Mononuclear cell (primary cell): ENCODE results near the gene TRIO. TPM values are rescaled to one million over a fixed set of nuclear protein-coding genes. Genes with fewer than 3 reads are reported as not detected.

ENCODE experiments used
- H3K27me3 ChIP-seq: 2 replicates; pipeline ENCODE4 v1.6.0; 2011; ENCODE audit warnings: low read length, control low read depth; ENCODE audit not compliant: insufficient read depth
- H3K4me1 ChIP-seq: 2 replicates; pipeline ENCODE4 v1.5.1; 2011; ENCODE audit warnings: mild to moderate bottlenecking, low read length, control low read depth; ENCODE audit not compliant: insufficient read depth
- H3K4me3 ChIP-seq: 2 replicates; pipeline ENCODE4 v1.5.1; 2011; ENCODE audit warnings: mild to moderate bottlenecking, low read length, moderate library complexity
- H3K9me3 ChIP-seq: 2 replicates; pipeline ENCODE4 v1.5.1; 2011; ENCODE audit warnings: low read depth, mild to moderate bottlenecking, control low read depth, low read length
- total RNA-seq: library from RNA; depleted of rRNA; stranded (reverse); fragments of >200 nt; gene quantifications from one replicate; pipeline ENCODE4 v1.2.3, GENCODE V29; 2012

The TRIO gene
- total RNA-seq, 1 donor, result 48.9 TPM

GRCh38 chr5:14261856-14262611 lies 118.9 kb downstream of the TRIO start:
- Histone ChIP-seq H3K4me1 (peaks cover 18% of the 10 kb centered on the region), H3K9me3 (no peaks in the 10 kb centered on the region), H3K27me3 (no peaks in the 10 kb centered on the region), H3K4me3 (no peak overlapping the region)

- H3K4me3 ChIP-seq, result no peak overlapping the region
- peaks cover 21% of the 10 kb centered on the region for H3K4me1 ChIP-seq
- H3K27me3 ChIP-seq, result no peaks in the 10 kb centered on the region
- no peaks in the 10 kb centered on the region for H3K9me3 ChIP-seq
Measured at GRCh38 chr5:14263113-14263512, 120.0 kb downstream of the TRIO start.

GRCh38 chr5:14263699-14264098 lies 120.6 kb downstream of the TRIO start:
- no peak overlapping the region for H3K4me3 ChIP-seq
- no peaks in the 10 kb centered on the region for H3K27me3 ChIP-seq
- H3K9me3 ChIP-seq, result no peaks in the 10 kb centered on the region
- peaks cover 27% of the 10 kb centered on the region for H3K4me1 ChIP-seq

- Histone ChIP-seq H3K4me1 (peaks cover 31% of the 10 kb centered on the region), H3K4me3 (no peak overlapping the region), H3K27me3 (no peaks in the 10 kb centered on the region), H3K9me3 (no peaks in the 10 kb centered on the region)
Measured at GRCh38 chr5:14264605-14265316, 121.6 kb downstream of the TRIO start.

GRCh38 chr5:14265570-14265969 lies 122.4 kb downstream of the TRIO start:
- peaks cover 36% of the 10 kb centered on the region for H3K4me1 ChIP-seq
- no peaks in the 10 kb centered on the region for H3K9me3 ChIP-seq
- H3K4me3 ChIP-seq, result no peak overlapping the region
- no peaks in the 10 kb centered on the region for H3K27me3 ChIP-seq

GRCh38 chr5:14266171-14266570 lies 123.0 kb downstream of the TRIO start:
- Histone ChIP-seq H3K4me3 (no peak overlapping the region), H3K27me3 (no peaks in the 10 kb centered on the region), H3K4me1 (peaks cover 32% of the 10 kb centered on the region), H3K9me3 (no peaks in the 10 kb centered on the region)

- Histone ChIP-seq H3K9me3 (no peaks in the 10 kb centered on the region), H3K4me3 (no peak overlapping the region), H3K27me3 (no peaks in the 10 kb centered on the region), H3K4me1 (peaks cover 27% of the 10 kb centered on the region)
Measured at GRCh38 chr5:14266686-14267085, 123.5 kb downstream of the TRIO start.

GRCh38 chr5:14267166-14267838 lies 124.2 kb downstream of the TRIO start:
- Histone ChIP-seq H3K9me3 (no peaks in the 10 kb centered on the region), H3K4me1 (peaks cover 27% of the 10 kb centered on the region), H3K4me3 (no peak overlapping the region), H3K27me3 (no peaks in the 10 kb centered on the region)

GRCh38 chr5:14267991-14268708 lies 125.0 kb downstream of the TRIO start:
- peaks cover 27% of the 10 kb centered on the region for H3K4me1 ChIP-seq

GRCh38 chr5:14268738-14269137 lies 125.6 kb downstream of the TRIO start:
- Histone ChIP-seq H3K4me3 (no peak overlapping the region), H3K9me3 (no peaks in the 10 kb centered on the region)

More at GRCh38 chr5:14267991-14268708, 125.0 kb downstream of the TRIO start:
- Histone ChIP-seq H3K4me3 (no peak overlapping the region), H3K27me3 (no peaks in the 10 kb centered on the region), H3K9me3 (no peaks in the 10 kb centered on the region)

GRCh38 chr5:14269395-14269794 lies 126.3 kb downstream of the TRIO start:
- Histone ChIP-seq H3K4me3 (no peak overlapping the region), H3K4me1 (peaks cover 26% of the 10 kb centered on the region), H3K9me3 (no peaks in the 10 kb centered on the region), H3K27me3 (no peaks in the 10 kb centered on the region)

More at GRCh38 chr5:14268738-14269137, 125.6 kb downstream of the TRIO start:
- Histone ChIP-seq H3K4me1 (peaks cover 27% of the 10 kb centered on the region), H3K27me3 (no peaks in the 10 kb centered on the region)

GRCh38 chr5:14270209-14270702 lies 127.1 kb downstream of the TRIO start:
- Histone ChIP-seq H3K4me3 (no peak overlapping the region), H3K9me3 (no peaks in the 10 kb centered on the region), H3K4me1 (peaks cover 18% of the 10 kb centered on the region), H3K27me3 (no peaks in the 10 kb centered on the region)

GRCh38 chr5:14272548-14273205 lies 129.5 kb downstream of the TRIO start:
- H3K27me3 ChIP-seq, result no peaks in the 10 kb centered on the region
- H3K4me3 ChIP-seq, result no peak overlapping the region
- peaks cover 18% of the 10 kb centered on the region for H3K4me1 ChIP-seq
- H3K9me3 ChIP-seq, result no peaks in the 10 kb centered on the region

- no peaks in the 10 kb centered on the region for H3K9me3 ChIP-seq
- no peaks in the 10 kb centered on the region for H3K27me3 ChIP-seq
- no peak overlapping the region for H3K4me3 ChIP-seq
- peaks cover 14% of the 10 kb centered on the region for H3K4me1 ChIP-seq
Measured at GRCh38 chr5:14273207-14273767, 130.1 kb downstream of the TRIO start.
